Transverse colon (tissue), 4 donors: Measurements from ENCODE around the gene ENOX1. TPM values are rescaled to one million over a fixed set of nuclear protein-coding genes. Genes with fewer than 3 reads are reported as not detected.
A peak's percentile ranks its signal among the peaks of the same experiment; 100 is the strongest.

ENCODE experiments used
- DNase-seq: peaks from one replicate; pipeline ENCODE4 v3.0.0-alpha.2; 2019
- H3K27ac ChIP-seq, 4 donors: fragments of 200-600 bp; sonication (generic); 2 replicates each; pipeline ENCODE4 v1.5.1; 2016 to 2018; ENCODE audit warnings: inconsistent platforms in 4 of 4
- H3K27me3 ChIP-seq: fragments of 200-600 bp; sonication (generic); 2 replicates; pipeline ENCODE4 v1.5.1; 2017; ENCODE audit warnings: inconsistent platforms
- H3K36me3 ChIP-seq, 4 donors: fragments of 200-600 bp; sonication (generic); 2 replicates each; pipeline ENCODE4 v1.5.1; 2017 to 2019; ENCODE audit warnings: inconsistent platforms in 4 of 4
- H3K4me1 ChIP-seq, 4 donors: fragments of 200-600 bp; sonication (generic); 2 replicates each; pipeline ENCODE4 v1.5.1; 2017 to 2020; ENCODE audit warnings: inconsistent platforms in 4 of 4
- H3K4me3 ChIP-seq, 4 donors: fragments of 200-600 bp; sonication (generic); 1 replicate in 1 of 4; 2 replicates in 3 of 4; pipeline versions ENCODE4 v1.5.1 to v1.6.1; 2017 to 2019; ENCODE audit warnings: inconsistent platforms in 4 of 4
- H3K9me3 ChIP-seq, 2 donors: fragments of 200-600 bp; sonication (generic); 2 replicates each; pipeline ENCODE4 v1.5.1; 2017 to 2019; ENCODE audit warnings: inconsistent platforms in 2 of 2
- CTCF ChIP-seq, 5 experiments: fragments of 200-600 bp in 3 of 5; fragments of 450-650 bp in 2 of 5; sonication (generic) in 3 of 5; IDR thresholded peaks; 1 replicate in 2 of 5; 2 replicates in 3 of 5; pipeline ENCODE4 v1.5.1; 2016 to 2017; ENCODE audit warnings: antibody characterized with exemption in 5 of 5, inconsistent platforms in 3 of 5, mild to moderate bottlenecking in 2 of 5, moderate library complexity in 1 of 5
- EP300 ChIP-seq: sonication (generic); formaldehyde crosslinking; IDR thresholded peaks from one replicate; pipeline ENCODE4 v1.6.1; 2017; ENCODE audit warnings: antibody characterized with exemption, low read depth
- POLR2A ChIP-seq: fragments of 450-650 bp; IDR thresholded peaks from one replicate; pipeline ENCODE4 v1.6.1; 2016; ENCODE audit warnings: antibody characterized with exemption, mild to moderate bottlenecking, moderate library complexity
- POLR2AphosphoS5 ChIP-seq, 3 donors: sonication (generic); formaldehyde crosslinking; IDR thresholded peaks; one replicate each; pipeline ENCODE4 v1.6.1; 2016; ENCODE audit warnings: antibody characterized with exemption in 3 of 3
- WGBS, 2 donors: methylation state at CpG; one replicate each; pipeline ENCODE4 v1.1.5; 2018; ENCODE audit warnings: low coverage in 1 of 2; 5-methylcytosine and 5-hydroxymethylcytosine counted together
- in situ Hi-C, 4 donors: fragments of 200-750 bp; cut with MboI; loops; one replicate each; pipeline versions ENCODE4 v1.15.0 to v1.15.1; 2017; ENCODE audit warnings: low sequenced_read_pairs in 3 of 4, low pct_ligation_motif_present in 1 of 4, low pct_unique_long_range_greater_than_20kb in 1 of 4
- intact Hi-C: fragments of 100-400 bp; cut with DNase I; formaldehyde crosslinking; loops from one replicate; pipeline ENCODE4 v1.15.1; 2023; ENCODE audit warnings: low total_unique reads
- total RNA-seq, 4 donors: library from RNA; depleted of rRNA; stranded (reverse); fragments of >200 nt; gene quantifications; one replicate each; pipeline ENCODE4 v1.1.0, GENCODE V29; 2016

Gene ENOX1
- total RNA-seq, 4 donors from 2014 or later: 1.5 to 6.4 (median 2.2) TPM

GRCh38 chr13:43614063-43614462 is 172.7 kb downstream of the ENOX1 start:
- peaks cover 0 to 5% (median 0%) of the 10 kb centered on the region in 4 donors for H3K4me1 ChIP-seq
- no peak overlapping the region for H3K4me3 ChIP-seq
- no peaks in the 10 kb centered on the region for H3K9me3 ChIP-seq
- H3K27ac ChIP-seq: no peak overlapping the region
- TF ChIP-seq POLR2A (no peak), EP300 (no peak), POLR2AphosphoS5 (IDR thresholded peaks at IDR 0.05) (no peak), CTCF (IDR thresholded peaks at IDR 0.05) (no peak)
- intact Hi-C loops: no loop called here
- H3K36me3 ChIP-seq: no peaks in the 10 kb centered on the region
- DNase-seq: no peak
- H3K27me3 ChIP-seq: no peaks in the 10 kb centered on the region
- in situ Hi-C loops: no loop called here

- no peak for DNase-seq
- Histone ChIP-seq H3K36me3 (no peaks in the 10 kb centered on the region), H3K27me3 (no peaks in the 10 kb centered on the region), H3K27ac (no peak overlapping the region), H3K9me3 (no peaks in the 10 kb centered on the region), H3K4me1 (peaks cover 0 to 5% (median 0%) of the 10 kb centered on the region in 4 donors), H3K4me3 (no peak overlapping the region)
- intact Hi-C loops: no loop called here
- WGBS, 2 donors: 85% methylated on average over 3 of the region's 3 CpGs
- TF ChIP-seq EP300: no peak
- no peak for TF ChIP-seq POLR2AphosphoS5 (IDR thresholded peaks at IDR 0.05)
- TF ChIP-seq POLR2A: no peak
- TF ChIP-seq CTCF (IDR thresholded peaks at IDR 0.05): no peak
- in situ Hi-C loops: no loop called here
Observed at GRCh38 chr13:43611281-43612273, 175.2 kb downstream of the ENOX1 start.

GRCh38 chr13:43608400-43609137 is 178.2 kb downstream of the ENOX1 start:
- WGBS, 2 donors: 61 to 69% methylated on average over 5 to 6 of the region's 6 CpGs

More at GRCh38 chr13:43608400-43609137, 178.2 kb downstream of the ENOX1 start:
- DNase-seq: no peak
- Histone ChIP-seq H3K9me3 (peaks cover 6 to 11% of the 10 kb centered on the region in 2 donors), H3K4me3 (no peak overlapping the region), H3K27ac (peak overlapping the region in 1 of 4 donors; percentile 35), H3K4me1 (peaks cover 0 to 5% (median 0%) of the 10 kb centered on the region in 4 donors), H3K36me3 (no peaks in the 10 kb centered on the region), H3K27me3 (no peaks in the 10 kb centered on the region)
- in situ Hi-C loops: no loop called here
- TF ChIP-seq EP300 (no peak), POLR2A (no peak), POLR2AphosphoS5 (IDR thresholded peaks at IDR 0.05) (peak in 1 of 3 donors; percentile 35), CTCF (IDR thresholded peaks at IDR 0.05) (no peak)
- intact Hi-C loops: no loop called here
